ENCODE measurements around the gene KRTAP2-2. TPM values are rescaled to one million over a fixed set of nuclear protein-coding genes. Genes with fewer than 3 reads are reported as not detected.

Gene KRTAP2-2
- total RNA-seq, 1 experiment from 2014 or later: not detected

- no peaks in the 10 kb centered on the region for H3K9me3 ChIP-seq (ENCODE audit: low read depth, low read length, poor library complexity, severe bottlenecking)
- no peak overlapping the region for H3K27ac ChIP-seq (ENCODE audit: low read depth, low read length, poor library complexity, severe bottlenecking)
- no peak overlapping the region for H3K4me3 ChIP-seq (ENCODE audit: low read depth, low read length, poor library complexity, severe bottlenecking)
- no peak for TF ChIP-seq CTCF (conservative IDR thresholded peaks at IDR 0.05; ENCODE audit: low read depth, low read length)
- TF ChIP-seq EZH2 (IDR thresholded peaks at IDR 0.05; ENCODE audit: borderline replicate concordance, low read depth, low read length, poor library complexity, severe bottlenecking): no peak
- H3K36me3 ChIP-seq (ENCODE audit: insufficient read depth, low read length, poor library complexity, severe bottlenecking): no peaks in the 10 kb centered on the region
- intact Hi-C loops (cut with micrococcal nuclease; ENCODE audit: unreplicated experiment): no loop called here
- POLR2A ChIA-PET (ENCODE audit: low non-redundant PET): no interaction called here
- BruUV-seq (replicated peaks): no TSS peak
- no peaks in the 10 kb centered on the region for H3K4me1 ChIP-seq (ENCODE audit: insufficient read depth, low read length, poor library complexity, severe bottlenecking)
- no peak for DNase-seq (ENCODE audit: low spot score)
- CTCF ChIA-PET: no interaction called here
- no peaks in the 10 kb centered on the region for H3K27me3 ChIP-seq (replicated peaks; ENCODE audit: insufficient read depth, low read depth, low read length, poor library complexity)
Observed at GRCh38 chr17:41071606-41072360, 16.8 kb upstream of the KRTAP2-2 start.

GRCh38 chr17:41069031-41069430 lies 14.0 kb upstream of the KRTAP2-2 start:
- H3K27me3 ChIP-seq (replicated peaks; ENCODE audit: insufficient read depth, low read depth, low read length, poor library complexity): no peaks in the 10 kb centered on the region
- BruUV-seq (replicated peaks): no TSS peak
- TF ChIP-seq EZH2 (IDR thresholded peaks at IDR 0.05; ENCODE audit: borderline replicate concordance, low read depth, low read length, poor library complexity, severe bottlenecking): no peak
- no peak for TF ChIP-seq CTCF (conservative IDR thresholded peaks at IDR 0.05; ENCODE audit: low read depth, low read length)
- no peak overlapping the region for H3K27ac ChIP-seq (ENCODE audit: low read depth, low read length, poor library complexity, severe bottlenecking)
- H3K4me1 ChIP-seq (ENCODE audit: insufficient read depth, low read length, poor library complexity, severe bottlenecking): no peaks in the 10 kb centered on the region
- intact Hi-C loops (cut with micrococcal nuclease; ENCODE audit: unreplicated experiment): no loop called here
- no peaks in the 10 kb centered on the region for H3K9me3 ChIP-seq (ENCODE audit: low read depth, low read length, poor library complexity, severe bottlenecking)
- ChIA-PET CTCF (no interaction called here), POLR2A (ENCODE audit: low non-redundant PET) (no interaction called here)
- no peaks in the 10 kb centered on the region for H3K36me3 ChIP-seq (ENCODE audit: insufficient read depth, low read length, poor library complexity, severe bottlenecking)
- H3K4me3 ChIP-seq (ENCODE audit: low read depth, low read length, poor library complexity, severe bottlenecking): no peak overlapping the region
- DNase-seq (ENCODE audit: low spot score): no peak

GRCh38 chr17:41067281-41067680 lies 12.3 kb upstream of the KRTAP2-2 start:
- TF ChIP-seq CTCF (conservative IDR thresholded peaks at IDR 0.05; ENCODE audit: low read depth, low read length): no peak
- TF ChIP-seq EZH2 (IDR thresholded peaks at IDR 0.05; ENCODE audit: borderline replicate concordance, low read depth, low read length, poor library complexity, severe bottlenecking): no peak
- Histone ChIP-seq H3K4me3 (ENCODE audit: low read depth, low read length, poor library complexity, severe bottlenecking) (no peak overlapping the region), H3K9me3 (ENCODE audit: low read depth, low read length, poor library complexity, severe bottlenecking) (no peaks in the 10 kb centered on the region), H3K36me3 (ENCODE audit: insufficient read depth, low read length, poor library complexity, severe bottlenecking) (no peaks in the 10 kb centered on the region), H3K4me1 (ENCODE audit: insufficient read depth, low read length, poor library complexity, severe bottlenecking) (no peaks in the 10 kb centered on the region), H3K27ac (ENCODE audit: low read depth, low read length, poor library complexity, severe bottlenecking) (no peak overlapping the region), H3K27me3 (replicated peaks; ENCODE audit: insufficient read depth, low read depth, low read length, poor library complexity) (no peaks in the 10 kb centered on the region)
- intact Hi-C loops (cut with micrococcal nuclease; ENCODE audit: unreplicated experiment): no loop called here
- no TSS peak for BruUV-seq (replicated peaks)
- CTCF ChIA-PET: no interaction called here
- no peak for DNase-seq (ENCODE audit: low spot score)
- POLR2A ChIA-PET (ENCODE audit: low non-redundant PET): no interaction called here
